GM23338 (cell line): ENCODE measurements around the gene CFAP57. TPM values are rescaled to one million over a fixed set of nuclear protein-coding genes. Genes with fewer than 3 reads are reported as not detected.

Source experiments
- ATAC-seq: fragments of 200-7000 bp; cut with Tn5 transposase; 3 replicates; pipeline ENCODE4 v1.9.1; 2020
- DNase-seq: peaks from one replicate; pipeline ENCODE4 v3.0.0-alpha.2; 2015; ENCODE audit warnings: low spot score
- H2AFZ ChIP-seq: fragments of 200-600 bp; sonication (generic); 2 replicates; pipeline ENCODE4 v1.8.0; 2016; ENCODE audit warnings: antibody characterized with exemption, mild to moderate bottlenecking, moderate library complexity
- H3F3A ChIP-seq: fragments of 200-600 bp; sonication (generic); replicated peaks from 2 replicates; pipeline ENCODE4 v1.8.0; 2017; ENCODE audit warnings: antibody characterized with exemption, mixed run types, low read depth
- H3K27ac ChIP-seq: fragments of 200-600 bp; sonication (generic); 2 replicates; pipeline ENCODE4 v1.6.1; 2016; ENCODE audit warnings: low read depth
- H3K27me3 ChIP-seq: fragments of 200-600 bp; sonication (generic); 2 replicates; pipeline ENCODE4 v1.8.0; 2016; ENCODE audit warnings: mild to moderate bottlenecking, mixed run types, moderate library complexity; ENCODE audit not compliant: insufficient read depth
- H3K36me3 ChIP-seq: fragments of 200-600 bp; sonication (generic); 2 replicates; pipeline ENCODE4 v1.8.0; 2016; ENCODE audit warnings: mild to moderate bottlenecking; ENCODE audit not compliant: insufficient read depth
- H3K4me1 ChIP-seq: fragments of 200-600 bp; sonication (generic); 2 replicates; pipeline ENCODE4 v1.8.0; 2016; ENCODE audit warnings: mild to moderate bottlenecking, moderate library complexity; ENCODE audit not compliant: insufficient read depth
- H3K4me2 ChIP-seq: fragments of 200-600 bp; sonication (generic); 2 replicates; pipeline ENCODE4 v1.7.1; 2017; ENCODE audit warnings: mixed run types
- H3K4me3 ChIP-seq: fragments of 200-600 bp; sonication (generic); 2 replicates; pipeline ENCODE4 v1.6.1; 2016; ENCODE audit warnings: mixed run types
- H3K79me2 ChIP-seq: fragments of 200-600 bp; sonication (generic); replicated peaks from 2 replicates; pipeline ENCODE4 v1.8.0; 2017; ENCODE audit warnings: mild to moderate bottlenecking; ENCODE audit not compliant: insufficient read depth
- H3K9me2 ChIP-seq: fragments of 200-600 bp; sonication (generic); 2 replicates; pipeline ENCODE4 v1.8.0; 2017; ENCODE audit not compliant: insufficient read depth
- H4K20me1 ChIP-seq: fragments of 200-600 bp; sonication (generic); replicated peaks from 2 replicates; pipeline ENCODE4 v1.8.0; 2017; ENCODE audit warnings: mild to moderate bottlenecking; ENCODE audit not compliant: insufficient read depth
- H3K27ac Mint-ChIP-seq: 2 replicates; pipeline ENCODE4 v1.8.0; 2020; ENCODE audit warnings: inconsistent platforms, mild to moderate bottlenecking, moderate library complexity, mixed read lengths
- H3K27me3 Mint-ChIP-seq: 3 replicates; pipeline ENCODE4 v1.8.0; 2022; ENCODE audit warnings: low read depth, mild to moderate bottlenecking, moderate library complexity, mixed read lengths, inconsistent platforms; ENCODE audit not compliant: insufficient read depth, poor library complexity
- H3K36me3 Mint-ChIP-seq: 3 replicates; pipeline ENCODE4 v1.8.0; 2021; ENCODE audit warnings: low read depth, mild to moderate bottlenecking, inconsistent platforms, moderate library complexity, mixed read lengths
- H3K4me1 Mint-ChIP-seq: 3 replicates; pipeline ENCODE4 v1.8.0; 2020; ENCODE audit warnings: mild to moderate bottlenecking, inconsistent platforms, mixed read lengths
- H3K4me3 Mint-ChIP-seq: 3 replicates; pipeline ENCODE4 v1.8.0; 2021; ENCODE audit warnings: moderate library complexity, mild to moderate bottlenecking, inconsistent platforms, mixed read lengths
- H3K9me3 Mint-ChIP-seq: 3 replicates; pipeline ENCODE4 v1.8.0; 2020; ENCODE audit warnings: moderate library complexity, mild to moderate bottlenecking, inconsistent platforms, mixed read lengths
- CREB1 ChIP-seq: fragments of 250-450 bp; sonication (Bioruptor Pico); IDR thresholded peaks from 2 replicates; pipeline ENCODE4 v1.5.0; 2020; ENCODE audit warnings: low read depth, mild to moderate bottlenecking, moderate library complexity
- CTCF ChIP-seq, 2 experiments: fragments of 200-600 bp in 1 of 2; sonication (generic) in 1 of 2; conservative IDR thresholded peaks; 2 replicates each; pipeline versions ENCODE4 v1.5.1 to v1.6.1; 2016 to 2017; ENCODE audit warnings: antibody characterized with exemption in 2 of 2, low read depth in 2 of 2, mild to moderate bottlenecking in 2 of 2, moderate library complexity in 1 of 2
- ETS1 ChIP-seq: IDR thresholded peaks from 2 replicates; pipeline ENCODE4 v1.6.1; 2016; ENCODE audit warnings: antibody characterized with exemption
- EZH2 ChIP-seq: fragments of 200-600 bp; sonication (generic); IDR thresholded peaks from one replicate; pipeline ENCODE4 v1.8.0; 2017; ENCODE audit warnings: antibody characterized with exemption, mild to moderate bottlenecking, low read depth; ENCODE audit not compliant: unreplicated experiment
- EZH2phosphoT487 ChIP-seq: fragments of 200-600 bp; sonication (generic); IDR thresholded peaks from one replicate; pipeline ENCODE4 v1.8.1; 2018; ENCODE audit warnings: antibody characterized with exemption; ENCODE audit not compliant: unreplicated experiment
- JUNB ChIP-seq: IDR thresholded peaks from one replicate; pipeline ENCODE4 v1.6.1; 2016; ENCODE audit warnings: antibody characterized with exemption; ENCODE audit not compliant: unreplicated experiment
- NANOG ChIP-seq: IDR thresholded peaks from 2 replicates; pipeline ENCODE4 v1.6.1; 2016; ENCODE audit warnings: antibody characterized with exemption, borderline replicate concordance
- POLR2AphosphoS5 ChIP-seq: IDR thresholded peaks from 2 replicates; pipeline ENCODE4 v1.6.1; 2016; ENCODE audit warnings: antibody characterized with exemption, low read depth
- REST ChIP-seq: IDR thresholded peaks from one replicate; pipeline ENCODE4 v1.6.1; 2018; ENCODE audit warnings: antibody characterized with exemption; ENCODE audit not compliant: unreplicated experiment
- STAT1 ChIP-seq: IDR thresholded peaks from one replicate; pipeline ENCODE4 v1.6.1; 2016; ENCODE audit warnings: antibody characterized with exemption; ENCODE audit not compliant: unreplicated experiment
- ZNF114 ChIP-seq: fragments of 250-450 bp; sonication (Bioruptor Pico); IDR thresholded peaks from 2 replicates; pipeline ENCODE4 v1.5.0; 2020; ENCODE audit warnings: mild to moderate bottlenecking, moderate library complexity
- ZNF331 ChIP-seq: fragments of 250-450 bp; sonication (Bioruptor Pico); IDR thresholded peaks from 2 replicates; pipeline ENCODE4 v1.5.0; 2020; ENCODE audit warnings: low read depth, mild to moderate bottlenecking, moderate library complexity
- ZNF462 ChIP-seq: fragments of 250-450 bp; sonication (Bioruptor Pico); IDR thresholded peaks from 2 replicates; pipeline ENCODE4 v1.5.0; 2020; ENCODE audit warnings: mild to moderate bottlenecking, moderate library complexity
- polyA plus RNA-seq: library from polyadenylated mRNA; unstranded; fragments of >200 nt; fragmentation: Nextera tagmentation; extraction: Ambion mirVana; gene quantifications from 2 replicates; pipeline ENCODE4 v1.2.1, GENCODE V29; 2016
- total RNA-seq: library from RNA; depleted of rRNA; stranded (reverse); fragments of >200 nt; shearing (Covaris generic); gene quantifications from 2 replicates; pipeline ENCODE4 v1.2.3, GENCODE V29; 2014

The CFAP57 gene
- total and polyA plus RNA-seq, 2 experiments from 2014 or later: 0.37 to 0.38 TPM

- Histone ChIP-seq H3K27me3 (no peaks in the 10 kb centered on the region), H2AFZ (no peak overlapping the region), H3K4me2 (peak overlapping the region; percentile 6; the same call in 1 of the 2 replicates), H3K4me1 (peaks cover 36% of the 10 kb centered on the region), H3K4me3 (no peak overlapping the region), H3K27ac (peak overlapping the region; percentile 46), H3K79me2 (no peaks in the 10 kb centered on the region), H4K20me1 (no peaks in the 10 kb centered on the region), H3K9me2 (peaks cover 6% of the 10 kb centered on the region; the same call in 1 of the 2 replicates), H3K36me3 (no peaks in the 10 kb centered on the region), H3F3A (no peaks in the 10 kb centered on the region)
- ATAC-seq (no peak), DNase-seq (peak; percentile 17)
- 0 out of 3 replicates have a peak overlapping the region, but pooled peaks have one; percentile 9 for H3K4me3 Mint-ChIP-seq
- H3K4me1 Mint-ChIP-seq: peaks cover 42% of the 10 kb centered on the region
- no peaks in the 10 kb centered on the region for H3K9me3 Mint-ChIP-seq
- no peaks in the 10 kb centered on the region for H3K36me3 Mint-ChIP-seq
- H3K27me3 Mint-ChIP-seq: peaks cover 8% of the 10 kb centered on the region
- H3K27ac Mint-ChIP-seq: peak overlapping the region; percentile 70
- no peak for TF ChIP-seq CREB1 (CRISPR knock-in tag)
- TF ChIP-seq EZH2phosphoT487: no peak
- no peak for TF ChIP-seq REST
- no peak for TF ChIP-seq ZNF331 (CRISPR knock-in tag)
- TF ChIP-seq ETS1: no peak
- TF ChIP-seq POLR2AphosphoS5: no peak
- TF ChIP-seq NANOG: no peak
- TF ChIP-seq EZH2: no peak
- no peak for TF ChIP-seq ZNF462
- TF ChIP-seq JUNB: no peak
- TF ChIP-seq ZNF114 (CRISPR knock-in tag): no peak
- TF ChIP-seq CTCF (conservative IDR thresholded peaks at IDR 0.05; ENCODE audit: low read depth in 2 of 2): no peak
- TF ChIP-seq STAT1: no peak
These were observed 124.1 kb downstream of the CFAP57 start for GRCh38 chr1:43296207-43296606.
